Jurkat, Clone E6-1 (cell line): ENCODE measurements around the gene PFKL.
"Not testable (repeated sequence)": the region's sequence is repeated elsewhere in the genome, so short reads cannot be mapped to it uniquely, and the experiment has no call there.

Experiments
- DNase-seq: peaks from one replicate; pipeline ENCODE4 v3.0.0-alpha.2; 2011; ENCODE audit warnings: low read depth, low spot score
- H3K4me3 ChIP-seq: 2 replicates; pipeline ENCODE4 v1.5.1; 2011; ENCODE audit warnings: mild to moderate bottlenecking, low read length, control low read depth, moderate library complexity

The PFKL gene

DNA sequence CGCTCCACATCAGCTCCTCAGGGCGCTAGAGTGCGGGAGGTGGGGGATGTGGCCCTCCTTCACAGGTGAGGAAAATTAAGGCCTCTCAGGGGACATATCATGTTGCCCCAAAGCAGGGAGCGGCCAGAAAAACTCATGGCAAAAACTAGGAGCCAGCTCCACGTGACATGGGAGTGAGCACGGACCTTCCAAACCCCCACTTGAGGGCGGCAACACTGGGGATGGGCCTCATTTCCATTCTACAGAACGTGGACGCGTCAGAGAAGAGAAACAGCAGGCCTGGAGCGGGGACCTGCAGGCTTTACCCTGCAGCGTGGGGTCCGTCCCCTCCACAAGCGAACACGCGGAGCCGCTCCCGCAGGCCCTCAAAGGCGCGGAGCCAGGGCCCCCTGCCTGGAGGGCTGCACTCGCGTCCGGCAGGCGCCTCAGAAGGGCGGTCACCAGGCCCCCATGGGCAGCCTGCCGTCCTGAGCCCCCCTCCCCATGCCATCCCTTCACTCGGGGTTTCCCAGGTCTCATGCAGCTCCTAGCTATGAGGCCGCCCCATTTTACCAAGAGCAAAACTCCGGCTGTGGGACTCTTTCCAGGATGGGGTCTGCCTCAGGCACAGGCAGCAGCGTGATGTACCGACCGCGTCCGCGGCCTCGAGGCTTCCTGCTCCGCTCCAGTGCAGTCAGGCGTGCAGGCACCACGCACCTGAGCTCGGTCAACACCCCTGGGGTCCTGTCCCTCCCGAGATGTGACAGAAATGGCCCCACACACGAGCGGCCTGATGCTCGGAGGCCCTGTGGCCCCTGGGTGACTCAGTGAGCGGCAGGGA is 33.9 kb downstream of the PFKL start:
- no peak for DNase-seq
- H3K4me3 ChIP-seq, result no peak overlapping the region

DNA sequence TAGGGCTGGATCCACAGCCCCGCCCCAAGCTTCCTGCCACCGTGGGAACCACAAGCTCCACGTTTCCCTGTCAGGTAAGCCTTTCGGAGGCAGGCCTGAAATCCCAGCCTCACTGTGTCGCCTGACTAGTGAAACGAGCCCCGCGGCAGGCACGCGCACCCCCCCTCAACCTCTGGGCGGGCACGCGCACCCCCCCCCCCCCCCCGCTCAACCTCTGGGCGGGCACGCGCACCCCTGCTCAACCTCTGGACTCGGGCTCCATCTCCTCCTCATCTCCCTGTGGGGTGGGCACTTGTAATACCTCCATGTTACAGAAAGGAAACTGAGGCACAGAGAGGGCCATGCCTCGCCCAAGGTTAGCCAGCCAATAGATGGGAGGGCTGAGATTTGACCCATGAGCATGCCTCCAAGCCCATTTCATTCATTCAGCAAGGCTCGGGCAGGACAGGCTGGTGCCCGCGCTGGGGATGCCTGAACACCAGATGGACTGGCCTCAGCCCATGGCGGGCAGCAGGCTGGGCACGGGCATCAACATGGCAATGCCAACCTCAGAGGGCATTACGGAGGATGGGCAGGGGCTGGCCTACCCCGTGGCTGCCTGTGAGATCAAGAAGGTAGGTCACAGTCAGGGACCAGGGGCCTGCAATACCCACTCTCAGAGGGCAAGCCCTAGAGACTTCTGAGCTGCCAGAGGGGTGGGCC is 34.6 kb downstream of the PFKL start:
- DNase-seq, result no peak
- no peak overlapping the region for H3K4me3 ChIP-seq

DNA sequence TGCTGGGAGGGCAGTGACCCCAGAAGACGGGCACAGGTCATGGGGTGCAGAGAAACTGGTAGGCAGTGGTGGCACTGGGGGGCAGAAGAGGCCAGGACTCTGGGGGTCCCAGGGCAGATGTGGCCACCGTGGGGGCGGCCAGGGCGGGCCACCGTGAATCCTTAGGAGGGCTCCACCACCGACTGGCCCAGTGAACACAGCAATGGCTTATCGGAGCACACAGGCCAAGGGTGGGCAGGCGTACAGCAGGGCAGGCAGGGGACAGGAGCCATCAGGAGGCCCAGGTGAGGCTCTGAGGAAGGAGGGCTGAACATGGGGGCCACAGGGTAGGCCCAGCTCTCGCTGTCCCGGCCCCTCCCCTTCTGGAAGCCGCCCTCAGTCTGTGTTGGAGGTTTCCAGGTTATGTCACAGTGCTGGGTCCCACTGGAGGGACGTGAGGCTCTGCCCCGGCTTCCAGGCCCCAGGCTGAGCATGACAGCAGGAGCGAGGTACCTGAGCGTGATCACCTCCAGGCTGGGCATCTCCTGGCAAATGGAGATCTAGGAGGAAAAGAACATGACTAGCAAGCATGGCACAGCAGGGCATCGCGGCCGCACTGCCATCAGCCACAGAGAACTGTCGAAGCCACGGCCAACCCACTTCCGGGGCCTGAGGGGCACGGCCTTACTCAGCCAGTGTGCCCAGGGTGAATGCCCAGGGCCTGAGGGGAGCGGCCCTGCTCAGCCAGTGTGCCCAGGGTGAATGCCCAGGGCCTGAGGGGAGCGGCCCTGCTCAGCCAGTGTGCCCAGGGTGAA is 35.6 kb downstream of the PFKL start:
- H3K4me3 ChIP-seq, result no peak overlapping the region
- DNase-seq, result no peak

- no peak overlapping the region for H3K4me3 ChIP-seq
- no peak for DNase-seq
These were observed 37.6 kb downstream of the PFKL start for GRCh38 chr21:44337449-44337848.

- peak; percentile 30 for DNase-seq
- H3K4me3 ChIP-seq, result peak overlapping the region; percentile 38
These were observed 38.4 kb downstream of the PFKL start for GRCh38 chr21:44337941-44338895.

DNA sequence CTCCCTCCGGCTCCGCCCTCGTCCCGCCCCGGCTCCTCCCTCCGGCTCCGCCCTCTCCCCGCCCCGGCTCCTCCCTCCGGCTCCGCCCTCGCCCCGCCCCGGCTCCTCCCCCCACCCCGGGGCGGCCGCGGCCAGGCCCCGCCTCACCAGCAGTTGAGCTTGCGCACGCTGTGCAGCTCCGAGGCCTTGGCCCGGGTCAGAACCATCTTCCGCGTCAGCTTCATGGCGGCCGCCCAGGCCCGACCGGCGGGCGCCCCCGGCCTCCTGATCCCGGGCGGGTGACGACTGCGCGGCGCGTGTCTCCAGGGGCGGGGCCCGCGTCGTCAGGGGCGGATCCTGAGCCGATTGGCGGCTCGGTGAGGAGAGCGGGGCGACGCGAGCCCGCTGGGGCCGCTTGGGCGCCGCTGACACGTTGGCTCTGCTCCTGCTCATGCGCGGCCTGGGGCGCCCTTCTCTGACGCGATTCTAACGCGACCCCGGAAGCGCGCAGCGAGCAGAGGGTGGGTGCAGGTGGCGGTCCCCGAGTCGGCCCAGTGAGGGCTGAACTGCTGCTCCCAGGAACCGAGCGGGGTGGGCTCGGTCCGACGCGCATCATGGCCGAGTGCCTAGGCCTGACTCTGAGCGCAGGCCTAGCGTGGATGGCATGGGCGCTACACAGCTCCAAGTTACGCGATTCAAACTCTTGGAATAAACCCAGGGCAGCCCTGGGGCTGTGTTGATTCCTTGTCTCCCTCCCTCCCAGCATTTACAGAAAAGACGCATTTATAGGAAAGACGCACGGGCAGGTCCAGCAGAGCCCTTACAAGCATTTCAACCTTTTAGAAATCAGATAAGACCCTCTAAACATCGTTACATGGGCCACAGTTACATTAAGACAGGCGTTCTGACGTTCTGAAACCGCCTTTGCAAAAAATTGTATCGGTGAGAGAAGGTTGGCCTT is 39.4 kb downstream of the PFKL start, which contains the start of gene CFAP410:
Gene CFAP410, minus strand, starts transcription at position 420 of the 940 bp plus-strand sequence. Its CDS starts 196 bp downstream, at position 224.
- DNase-seq, result peak; percentile 90

GRCh38 chr21:44341726-44342458 is 42.0 kb downstream of the PFKL start:
- H3K4me3 ChIP-seq, DNase-seq: not testable (repeated sequence)

More for the DNA sequence above, 39.4 kb downstream of the PFKL start, which contains the start of gene CFAP410:
- peak within 1 kb of the TSS; percentile 75 for H3K4me3 ChIP-seq

- not testable (repeated sequence) for DNase-seq, H3K4me3 ChIP-seq
These were observed 43.1 kb downstream of the PFKL start for GRCh38 chr21:44342981-44343380.

DNA sequence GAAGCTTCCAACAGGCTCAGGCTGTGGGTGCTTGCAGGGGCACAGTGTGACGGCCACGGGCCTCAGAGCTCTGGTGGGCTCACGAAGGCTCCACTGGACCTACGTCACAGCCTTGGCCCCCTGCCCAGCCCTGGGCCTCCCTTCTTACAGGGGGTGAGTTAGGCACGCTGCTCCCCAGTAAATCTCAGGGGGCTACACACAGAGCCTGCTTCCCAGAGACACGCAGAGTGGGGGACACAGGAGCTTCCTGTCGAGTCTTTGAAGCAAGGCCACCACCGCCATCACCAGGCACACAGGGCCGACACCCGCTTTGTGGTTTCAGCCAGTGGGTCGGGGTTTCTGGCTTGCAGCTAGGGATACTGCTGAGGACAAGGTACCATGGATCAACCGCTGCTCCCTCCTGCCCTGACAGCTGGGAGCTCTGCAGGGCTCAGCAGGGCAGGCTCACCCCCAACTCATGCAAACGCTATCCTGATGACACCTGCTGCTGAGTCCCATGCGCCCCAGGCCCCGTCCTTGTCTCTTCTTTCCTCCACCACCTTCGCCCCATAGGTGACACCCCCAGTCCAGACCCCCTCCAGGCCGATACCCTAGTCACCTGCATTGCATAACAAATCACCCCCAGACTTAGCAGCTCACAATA is 44.8 kb downstream of the PFKL start:
- no peak overlapping the region for H3K4me3 ChIP-seq
- no peak for DNase-seq

DNA sequence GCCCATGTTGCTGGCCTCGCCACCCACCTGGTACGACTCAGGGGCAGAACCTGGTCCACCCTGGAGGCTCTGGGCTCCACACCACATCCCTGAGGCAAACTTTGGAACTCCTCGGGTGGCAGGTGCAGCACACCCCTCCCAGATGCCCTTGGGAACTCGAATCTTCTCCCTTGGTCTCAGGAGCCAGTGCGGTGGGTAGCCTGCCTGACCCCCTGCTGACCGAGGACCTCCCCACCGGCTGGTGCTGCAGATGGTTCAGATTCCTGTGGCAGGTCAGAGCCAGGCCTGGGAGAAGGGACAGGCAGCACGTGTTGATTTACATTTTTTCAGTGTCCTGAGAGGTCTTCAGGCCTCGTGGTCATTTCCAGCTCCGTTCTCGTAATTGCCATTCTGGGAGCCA is 45.6 kb downstream of the PFKL start:
- no peak overlapping the region for H3K4me3 ChIP-seq
- no peak for DNase-seq

DNA sequence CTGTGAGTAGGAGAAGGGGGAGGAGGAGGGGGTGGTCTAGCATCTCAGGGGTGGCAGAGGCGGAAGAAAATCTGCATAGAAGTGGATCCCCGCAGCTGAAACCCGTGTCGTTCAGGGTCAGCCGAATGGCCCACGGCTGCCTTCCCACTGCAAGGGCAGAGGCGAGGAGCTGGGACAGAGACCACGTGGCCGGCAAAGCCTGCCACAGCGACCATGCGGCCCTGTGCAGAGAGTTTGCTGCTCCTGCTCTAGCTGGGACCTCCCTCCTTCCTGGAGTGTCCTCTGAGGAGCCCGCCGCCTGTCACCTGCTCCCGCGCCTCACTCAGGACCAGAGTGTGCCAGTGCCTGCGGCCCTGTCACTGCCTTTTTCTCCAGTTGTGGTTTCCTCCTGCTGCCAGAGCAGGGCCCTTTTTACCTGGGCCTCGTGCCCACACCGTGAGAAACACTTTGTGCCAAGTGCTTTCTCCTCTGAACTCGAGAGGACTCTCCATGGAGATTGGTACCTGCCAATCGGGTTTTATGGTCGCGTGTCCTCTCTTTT is 48.1 kb downstream of the PFKL start:
- DNase-seq, result peak; percentile 32

GRCh38 chr21:44348861-44349260 is 49.0 kb downstream of the PFKL start:
- H3K4me3 ChIP-seq, result no peak overlapping the region
- no peak for DNase-seq

More for the DNA sequence above, 48.1 kb downstream of the PFKL start:
- no peak overlapping the region for H3K4me3 ChIP-seq

DNA sequence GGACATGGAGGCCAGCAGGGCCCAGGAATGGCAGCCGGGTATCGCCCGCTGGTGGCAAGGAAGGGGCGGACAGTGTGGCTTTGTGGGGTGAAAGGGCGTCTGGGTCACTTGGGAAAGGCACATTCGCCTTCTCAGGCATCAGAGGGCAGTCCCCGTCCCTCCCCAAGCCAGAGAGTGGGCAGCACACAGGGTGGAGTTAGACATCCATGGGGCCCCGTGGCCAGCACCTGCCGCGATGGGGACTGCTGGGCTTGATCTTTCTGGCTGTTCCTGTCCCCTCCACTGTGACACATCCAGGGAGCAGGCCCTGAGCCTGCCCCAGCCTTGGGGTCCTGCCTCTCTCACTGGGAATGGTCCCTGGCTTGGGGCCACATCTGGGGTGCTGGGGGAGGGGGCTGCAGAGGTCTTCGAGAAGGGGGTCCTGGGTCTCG is 49.6 kb downstream of the PFKL start:
- H3K4me3 ChIP-seq, result no peak overlapping the region
- no peak for DNase-seq

DNA sequence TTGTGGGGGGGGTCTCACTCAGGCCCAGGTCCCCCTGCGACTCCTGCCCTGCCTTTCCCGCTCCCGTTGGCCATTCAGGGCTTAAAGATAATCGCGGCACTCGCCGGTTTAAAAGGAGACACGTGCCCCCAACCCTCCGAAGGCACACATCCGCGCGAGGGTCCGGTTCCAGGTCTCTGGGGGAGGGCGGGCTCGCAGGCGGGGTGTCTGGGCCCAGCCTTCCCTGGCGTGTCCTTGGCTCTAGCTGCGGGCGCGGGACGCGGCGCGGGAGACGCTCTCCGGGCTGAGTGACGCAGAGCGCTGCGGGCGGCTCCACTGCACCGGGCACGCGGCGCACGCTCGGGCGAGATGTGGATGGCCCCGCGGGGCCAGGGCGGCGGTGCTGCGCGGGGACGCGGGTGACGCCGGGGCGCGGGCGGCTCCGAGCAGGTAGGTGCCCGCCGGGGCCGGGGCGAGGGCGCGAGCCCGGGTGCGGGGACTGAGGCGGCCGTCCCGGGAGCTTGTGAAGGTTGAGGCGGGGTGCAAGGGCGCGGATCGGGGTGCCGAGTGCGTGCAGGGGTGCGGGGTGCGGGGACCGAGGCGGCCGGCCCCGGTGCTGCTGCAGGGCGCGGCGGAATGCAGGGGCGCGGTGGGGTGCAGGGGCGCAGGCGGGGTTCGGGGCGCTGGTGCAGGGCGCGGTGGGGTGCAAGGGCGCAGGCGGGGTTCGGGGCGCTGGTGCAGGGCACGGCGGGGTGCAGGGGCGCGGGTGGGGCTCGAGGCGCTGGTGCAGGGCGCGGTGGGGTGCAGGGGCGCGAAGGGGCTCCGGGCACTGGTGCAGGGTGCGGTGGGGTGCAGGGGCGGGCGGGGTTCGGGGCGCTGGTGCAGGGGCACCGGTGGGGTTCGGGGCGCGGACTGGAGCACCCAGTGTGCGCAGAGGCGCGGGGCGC is 50.3 kb downstream of the PFKL start:
- no peak overlapping the region for H3K4me3 ChIP-seq
- DNase-seq, result no peak
